Sigmoid colon (tissue), 7 donors: ENCODE results near the gene ATG10. TPM values are rescaled to one million over a fixed set of nuclear protein-coding genes. Genes with fewer than 3 reads are reported as not detected.
"Not testable (repeated sequence)": the region's sequence is repeated elsewhere in the genome, so short reads cannot be mapped to it uniquely, and the experiment has no call there.

ENCODE experiments used
- DNase-seq: peaks from one replicate; pipeline ENCODE4 v3.0.0-alpha.2; 2019
- H3K27ac ChIP-seq, 4 donors: fragments of 200-600 bp; sonication (generic); one replicate each; pipeline ENCODE4 v1.5.1; 2016 to 2019; ENCODE audit warnings: mild to moderate bottlenecking in 1 of 4
- H3K27me3 ChIP-seq, 3 donors: fragments of 200-600 bp; sonication (generic); one replicate each; pipeline ENCODE4 v1.5.1; 2019; ENCODE audit warnings: mild to moderate bottlenecking in 1 of 3
- H3K36me3 ChIP-seq, 4 donors: fragments of 200-600 bp; sonication (generic); one replicate each; pipeline ENCODE4 v1.5.1; 2016 to 2019
- H3K4me1 ChIP-seq, 4 donors: fragments of 200-600 bp; sonication (generic); one replicate each; pipeline ENCODE4 v1.5.1; 2017 to 2019
- H3K4me3 ChIP-seq, 4 donors: fragments of 200-600 bp; sonication (generic); one replicate each; pipeline ENCODE4 v1.5.1; 2017 to 2019; ENCODE audit warnings: mild to moderate bottlenecking in 2 of 4, moderate library complexity in 1 of 4
- H3K9me3 ChIP-seq, 4 donors: fragments of 200-600 bp in 3 of 4; sonication (generic) in 3 of 4; one replicate each; pipeline versions ENCODE4 v1.5.1 to v1.6.1; 2013 to 2019
- EP300 ChIP-seq, 4 donors: sonication (generic); formaldehyde crosslinking; IDR thresholded peaks; one replicate each; pipeline ENCODE4 v1.6.1; 2017; ENCODE audit warnings: antibody characterized with exemption in 4 of 4
- POLR2A ChIP-seq, 2 donors: fragments of 450-650 bp; IDR thresholded peaks; one replicate each; pipeline ENCODE4 v1.6.1; 2016; ENCODE audit warnings: antibody characterized with exemption in 2 of 2, mild to moderate bottlenecking in 2 of 2, moderate library complexity in 2 of 2
- POLR2AphosphoS5 ChIP-seq, 4 donors: sonication (generic); formaldehyde crosslinking; IDR thresholded peaks; one replicate each; pipeline ENCODE4 v1.6.1; 2017; ENCODE audit warnings: antibody characterized with exemption in 4 of 4
- WGBS, 2 donors: extraction: QIAGEN DNeasy Blood & Tissue Kit; methylation state at CpG; one replicate each; pipeline ENCODE4 v1.1.7; 2013; 5-methylcytosine and 5-hydroxymethylcytosine counted together
- intact Hi-C: fragments of 100-400 bp; cut with DNase I; formaldehyde crosslinking; loops from one replicate; pipeline ENCODE4 v1.15.1; 2023
- polyA plus RNA-seq, 3 donors: library from polyadenylated mRNA; stranded (reverse); fragments of 200-250 nt; gene quantifications; one replicate each; pipeline ENCODE4 v1.2.3, GENCODE V29; 2013
- total RNA-seq, 4 donors: library from RNA; depleted of rRNA; stranded (reverse); fragments of >200 nt; gene quantifications; one replicate each; pipeline ENCODE4 v1.1.0, GENCODE V29; 2016
- TF ChIP-seq, protein P1 (sequence below), 4 experiments: fragments of 450-650 bp in 3 of 4; fragments of 200-600 bp in 1 of 4; IDR thresholded peaks; one replicate each; pipeline ENCODE4 v1.5.1; 2016 to 2019; ENCODE audit warnings: antibody characterized with exemption in 4 of 4, mild to moderate bottlenecking in 3 of 4, moderate library complexity in 2 of 4
- donor health status: healthy with polysubstance abuse.
- donor health status: Bipolar disorder and iron deficiency.
- donor health status: healthy.

The ATG10 gene
- total and polyA plus RNA-seq, 7 donors: 4.2 to 13.2 (median 8.4) TPM

DNA sequence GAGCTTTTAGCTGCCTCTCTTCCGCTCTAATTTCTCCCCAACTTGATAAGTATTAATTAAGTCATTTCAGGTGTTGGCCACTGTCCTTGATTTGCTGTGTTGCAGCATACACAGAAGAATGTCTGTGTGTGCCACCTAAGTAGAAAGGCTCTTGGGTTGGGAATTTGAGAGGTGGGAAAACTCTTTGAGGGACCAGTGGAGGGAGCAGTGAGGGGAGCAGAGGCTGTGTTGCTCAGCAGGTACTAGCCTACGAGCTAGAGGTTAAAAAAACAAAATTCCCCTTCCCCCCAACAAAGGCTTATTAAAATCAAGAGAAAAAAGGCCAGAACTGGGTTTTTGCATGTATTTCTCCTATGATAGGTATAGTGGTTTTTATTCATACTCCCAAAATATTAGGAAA lies 285.4 kb downstream of the ATG10 start:
- H3K27me3 ChIP-seq: no peaks in the 10 kb centered on the region
- no peak for DNase-seq
- TF ChIP-seq EP300 (IDR thresholded peaks at IDR 0.05): no peak
- no peak for TF ChIP-seq POLR2AphosphoS5 (IDR thresholded peaks at IDR 0.05)
- TF ChIP-seq, protein P1, sequence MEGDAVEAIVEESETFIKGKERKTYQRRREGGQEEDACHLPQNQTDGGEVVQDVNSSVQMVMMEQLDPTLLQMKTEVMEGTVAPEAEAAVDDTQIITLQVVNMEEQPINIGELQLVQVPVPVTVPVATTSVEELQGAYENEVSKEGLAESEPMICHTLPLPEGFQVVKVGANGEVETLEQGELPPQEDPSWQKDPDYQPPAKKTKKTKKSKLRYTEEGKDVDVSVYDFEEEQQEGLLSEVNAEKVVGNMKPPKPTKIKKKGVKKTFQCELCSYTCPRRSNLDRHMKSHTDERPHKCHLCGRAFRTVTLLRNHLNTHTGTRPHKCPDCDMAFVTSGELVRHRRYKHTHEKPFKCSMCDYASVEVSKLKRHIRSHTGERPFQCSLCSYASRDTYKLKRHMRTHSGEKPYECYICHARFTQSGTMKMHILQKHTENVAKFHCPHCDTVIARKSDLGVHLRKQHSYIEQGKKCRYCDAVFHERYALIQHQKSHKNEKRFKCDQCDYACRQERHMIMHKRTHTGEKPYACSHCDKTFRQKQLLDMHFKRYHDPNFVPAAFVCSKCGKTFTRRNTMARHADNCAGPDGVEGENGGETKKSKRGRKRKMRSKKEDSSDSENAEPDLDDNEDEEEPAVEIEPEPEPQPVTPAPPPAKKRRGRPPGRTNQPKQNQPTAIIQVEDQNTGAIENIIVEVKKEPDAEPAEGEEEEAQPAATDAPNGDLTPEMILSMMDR (IDR thresholded peaks at IDR 0.05): no peak
- TF ChIP-seq POLR2A (IDR thresholded peaks at IDR 0.05): no peak
- H3K36me3 ChIP-seq: no peaks in the 10 kb centered on the region
- intact Hi-C loops: no loop called here
- WGBS, 2 donors: 96 to 98% methylated on average over 2 of the region's 2 CpGs
- no peak overlapping the region for H3K27ac ChIP-seq
- H3K4me3 ChIP-seq: no peak overlapping the region
- H3K4me1 ChIP-seq: no peaks in the 10 kb centered on the region
- no peaks in the 10 kb centered on the region for H3K9me3 ChIP-seq

DNA sequence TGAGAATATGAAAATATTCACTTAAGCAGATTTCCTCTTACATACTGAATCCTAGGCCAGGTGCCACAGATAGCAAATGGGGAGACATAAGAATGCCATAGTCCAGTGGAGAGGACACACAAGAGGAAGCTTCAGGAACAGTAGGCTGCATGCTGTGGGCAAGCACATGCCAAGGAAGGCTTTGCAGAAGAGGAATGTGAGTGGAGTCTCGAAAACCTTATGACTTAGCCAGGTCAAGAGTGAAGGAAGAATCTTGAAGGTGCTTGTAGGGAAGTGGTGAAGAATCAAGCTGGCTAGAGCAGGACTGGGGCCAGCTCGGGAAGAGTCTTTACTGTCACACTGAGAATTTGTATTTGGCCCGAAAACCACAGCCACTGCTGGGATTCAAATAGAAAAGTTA lies 285.9 kb downstream of the ATG10 start:
- Histone ChIP-seq H3K4me3 (no peak overlapping the region), H3K4me1 (no peaks in the 10 kb centered on the region), H3K9me3 (no peaks in the 10 kb centered on the region), H3K27ac (no peak overlapping the region), H3K27me3 (no peaks in the 10 kb centered on the region), H3K36me3 (no peaks in the 10 kb centered on the region)
- intact Hi-C loops: no loop called here
- 91 to 92% methylated on average over 3 of the region's 3 CpGs for WGBS, 2 donors
- no peak for DNase-seq
- TF ChIP-seq POLR2A (IDR thresholded peaks at IDR 0.05): no peak
- no peak for TF ChIP-seq POLR2AphosphoS5 (IDR thresholded peaks at IDR 0.05)
- no peak for TF ChIP-seq EP300 (IDR thresholded peaks at IDR 0.05)
- TF ChIP-seq, protein P1 (IDR thresholded peaks at IDR 0.05): no peak

DNA sequence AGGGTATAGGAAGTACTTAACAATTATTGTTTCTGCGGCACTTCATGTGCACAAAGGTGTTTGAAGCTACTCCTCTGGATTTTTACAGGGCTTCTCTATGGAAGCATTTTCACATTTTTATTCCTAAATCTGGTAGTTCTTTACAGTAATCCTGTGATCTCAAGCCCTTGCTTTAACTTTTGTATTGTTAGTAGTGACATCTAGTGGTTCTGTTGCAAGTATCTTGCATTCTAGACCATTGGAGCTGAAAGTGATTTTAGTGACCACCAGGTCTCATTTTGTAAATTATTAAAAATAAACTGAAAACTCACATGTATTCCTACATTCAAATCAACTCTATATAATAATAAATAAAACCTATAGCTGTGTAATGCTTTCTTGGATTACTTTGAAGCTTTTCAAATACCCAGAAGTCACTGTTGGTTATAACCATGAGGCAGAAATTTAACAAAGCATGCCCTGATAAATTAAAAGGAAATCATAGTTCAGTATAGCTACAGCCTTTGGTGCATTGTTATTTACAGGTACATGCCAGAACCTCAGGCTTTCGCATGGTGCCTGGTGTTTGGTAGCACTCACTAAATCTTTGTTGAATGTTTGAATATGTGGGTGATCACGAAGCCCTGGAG lies 287.5 kb downstream of the ATG10 start:
- H3K27ac ChIP-seq: no peak overlapping the region
- 90% methylated on average over 3 of the region's 3 CpGs for WGBS, 2 donors

DNA sequence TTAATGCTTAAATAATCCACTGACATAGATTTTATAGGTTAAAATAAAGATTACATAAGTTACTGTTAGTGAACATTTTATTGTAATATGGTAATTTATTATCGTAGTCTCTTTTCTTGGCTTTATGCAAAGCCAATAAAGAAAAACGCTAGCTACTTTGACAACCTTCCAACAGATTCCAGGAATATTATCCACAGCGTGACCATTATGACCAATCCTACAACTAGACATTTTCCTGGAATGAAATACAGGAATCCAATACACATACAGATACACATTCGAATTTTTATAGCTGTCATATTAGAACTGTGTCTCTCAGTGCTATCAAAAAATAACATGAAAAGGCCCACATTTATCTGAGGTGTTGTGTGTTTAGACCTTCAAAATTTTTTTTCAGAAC lies 293.2 kb downstream of the ATG10 start:
- H3K27me3 ChIP-seq: no peaks in the 10 kb centered on the region
- 70 to 78% methylated on average over 4 of the region's 4 CpGs for WGBS, 2 donors
- no peaks in the 10 kb centered on the region for H3K9me3 ChIP-seq
- intact Hi-C loops: no loop called here
- no peak for DNase-seq
- H3K4me1 ChIP-seq: peaks cover 0 to 15% (median 13%) of the 10 kb centered on the region in 4 donors
- no peak overlapping the region for H3K4me3 ChIP-seq
- TF ChIP-seq POLR2AphosphoS5 (IDR thresholded peaks at IDR 0.05): no peak
- no peak overlapping the region for H3K27ac ChIP-seq
- no peaks in the 10 kb centered on the region for H3K36me3 ChIP-seq

More for the DNA sequence above, 287.5 kb downstream of the ATG10 start:
- DNase-seq: no peak
- Histone ChIP-seq H3K36me3 (no peaks in the 10 kb centered on the region), H3K4me1 (peaks cover 0 to 3% (median 0%) of the 10 kb centered on the region in 4 donors), H3K4me3 (no peak overlapping the region), H3K27me3 (no peaks in the 10 kb centered on the region), H3K9me3 (no peaks in the 10 kb centered on the region)
- TF ChIP-seq, protein P1 (IDR thresholded peaks at IDR 0.05): peak in 1 of 4 experiments; percentile 22
- no peak for TF ChIP-seq POLR2AphosphoS5 (IDR thresholded peaks at IDR 0.05)
- intact Hi-C loops: no loop called here

DNA sequence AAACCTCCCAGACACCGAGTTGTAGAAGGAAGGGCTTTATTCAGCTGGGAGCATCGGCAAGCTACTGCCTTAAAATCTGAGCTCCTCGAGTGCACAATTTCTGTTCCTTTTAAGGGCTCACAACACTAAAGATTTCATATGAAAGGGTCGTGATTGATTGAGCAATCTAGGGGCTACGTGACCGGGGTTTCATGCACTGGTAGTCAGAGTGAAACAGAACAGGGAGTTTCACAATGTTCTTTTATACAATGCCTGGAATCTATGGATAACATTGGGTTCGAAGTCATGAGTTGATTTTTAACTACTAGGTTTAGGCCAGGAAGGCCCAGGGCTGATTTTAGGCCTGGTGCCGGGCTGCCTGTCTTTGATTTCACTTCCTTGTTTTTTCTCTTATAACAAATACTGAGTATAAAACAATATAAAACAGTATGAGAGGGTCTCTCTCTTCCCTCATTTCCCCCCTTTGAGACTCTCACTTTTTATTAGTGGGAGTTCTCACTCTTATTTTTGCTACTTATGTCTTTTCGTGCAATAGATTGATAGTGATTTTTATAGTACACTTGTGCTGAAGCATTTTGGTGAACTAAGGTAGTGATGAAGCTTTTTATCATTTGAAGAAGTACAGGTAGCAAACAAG lies 295.6 kb downstream of the ATG10 start:
- H3K36me3 ChIP-seq, H3K27me3 ChIP-seq, DNase-seq, intact Hi-C loops, H3K9me3 ChIP-seq, H3K27ac ChIP-seq, H3K4me3 ChIP-seq: not testable (repeated sequence)
- H3K4me1 ChIP-seq: peaks cover 0 to 15% (median 13%) of the 10 kb centered on the region in 4 donors
- 92 to 95% methylated on average over 9 of the region's 9 CpGs for WGBS, 2 donors

DNA sequence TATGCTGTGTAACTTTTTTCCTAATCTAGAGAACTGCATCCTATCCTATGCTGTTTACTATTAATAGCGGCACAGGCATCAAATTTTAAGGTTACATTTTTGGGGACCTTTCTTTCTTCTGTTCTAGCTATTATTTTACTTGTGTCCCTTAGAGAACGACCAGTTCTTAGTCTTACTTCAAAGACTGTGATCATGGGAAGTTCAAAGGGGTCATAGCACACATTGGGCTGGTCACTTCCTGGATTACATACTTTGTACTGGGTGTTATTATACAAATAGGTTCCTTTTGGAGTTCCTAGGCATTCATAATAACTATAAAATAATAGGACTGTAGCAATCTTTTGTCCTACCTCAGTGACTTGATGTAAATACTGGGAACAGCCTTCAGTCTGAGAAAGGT lies 297.5 kb downstream of the ATG10 start:
- H3K9me3 ChIP-seq, intact Hi-C loops, H3K4me3 ChIP-seq, H3K27me3 ChIP-seq, DNase-seq, H3K27ac ChIP-seq: not testable (repeated sequence)
- 90 to 99% methylated on average over 2 of the region's 2 CpGs for WGBS, 2 donors
- Histone ChIP-seq H3K4me1 (peaks cover 0 to 14% (median 12%) of the 10 kb centered on the region in 4 donors), H3K36me3 (peaks cover 0 to 16% (median 3%) of the 10 kb centered on the region in 4 donors)

DNA sequence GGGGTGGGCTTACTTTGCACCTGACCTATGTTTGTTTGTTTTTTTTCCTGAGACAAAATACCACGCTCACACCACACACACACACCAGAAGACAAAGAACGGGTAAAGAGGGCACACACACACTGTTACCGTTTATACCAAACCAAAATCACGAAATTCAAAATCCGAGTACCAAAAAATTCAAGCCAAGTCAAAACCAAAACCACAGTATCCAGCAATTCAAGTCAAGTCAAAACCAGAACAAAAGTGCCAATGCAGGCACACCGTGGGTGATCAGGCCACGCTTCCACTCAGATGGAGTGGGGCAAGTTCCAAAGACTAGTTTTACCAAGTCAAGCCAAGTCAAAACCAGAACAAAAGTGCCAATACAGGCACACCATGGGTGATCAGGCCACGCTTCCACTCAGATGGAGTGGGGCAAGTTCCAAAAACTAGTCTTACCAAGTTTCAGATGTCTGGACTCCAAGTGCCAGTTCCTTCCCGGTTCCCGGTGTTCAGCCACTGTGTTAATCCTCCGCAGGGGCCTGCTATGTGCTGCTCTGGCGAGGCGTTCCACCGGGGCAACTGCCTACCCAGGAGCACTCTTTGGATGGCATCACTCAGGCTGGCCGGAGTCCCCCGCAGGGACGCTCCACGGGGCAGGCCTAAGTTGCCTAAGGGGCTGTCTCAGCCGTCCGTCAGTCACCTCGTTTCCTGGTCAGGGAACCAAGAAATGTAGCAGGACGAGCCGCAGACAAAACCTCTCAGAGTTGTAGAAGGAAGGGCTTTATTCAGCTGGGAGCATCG lies 300.9 kb downstream of the ATG10 start:
- H3K4me3 ChIP-seq, H3K27me3 ChIP-seq, H3K27ac ChIP-seq, DNase-seq, intact Hi-C loops, H3K9me3 ChIP-seq: not testable (repeated sequence)
- WGBS, 2 donors: 88 to 92% methylated on average over 24 of the region's 24 CpGs
- Histone ChIP-seq H3K4me1 (peaks cover 0 to 11% (median 8%) of the 10 kb centered on the region in 4 donors), H3K36me3 (peaks cover 13 to 40% (median 19%) of the 10 kb centered on the region in 4 donors)

DNA sequence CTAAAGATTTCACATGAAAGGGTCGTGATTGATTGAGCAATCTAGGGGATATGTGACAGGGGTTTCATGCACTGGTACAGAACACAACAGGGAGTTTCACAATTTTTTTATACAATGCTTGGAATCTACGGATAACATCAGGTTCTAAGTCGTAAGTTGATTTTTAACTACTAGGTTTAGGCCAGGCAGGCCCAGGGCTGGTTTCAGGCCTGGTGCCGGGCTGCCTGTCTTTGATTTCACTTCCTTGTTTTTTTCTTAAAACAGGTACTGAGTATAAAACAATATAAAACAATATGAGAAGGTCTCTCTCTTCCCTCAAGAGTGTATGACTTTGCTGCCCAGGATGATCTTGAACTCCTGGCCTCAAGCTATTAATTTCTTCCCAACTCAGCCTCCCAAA lies 301.6 kb downstream of the ATG10 start:
- peaks cover 0 to 11% (median 8%) of the 10 kb centered on the region in 4 donors for H3K4me1 ChIP-seq
- DNase-seq, H3K4me3 ChIP-seq, intact Hi-C loops, H3K27me3 ChIP-seq, H3K9me3 ChIP-seq, H3K27ac ChIP-seq: not testable (repeated sequence)
- H3K36me3 ChIP-seq: peaks cover 13 to 40% (median 19%) of the 10 kb centered on the region in 4 donors
- WGBS, 2 donors: 79% methylated on average over 4 of the region's 4 CpGs
